Osteocyte (in vitro differentiated cells): ENCODE measurements around the gene MYCT1. TPM values are rescaled to one million over a fixed set of nuclear protein-coding genes. Genes with fewer than 3 reads are reported as not detected.

Experiments
- DNase-seq: peaks from one replicate; pipeline ENCODE4 v3.0.0; 2021; ENCODE audit warnings: mixed read lengths; ENCODE audit not compliant: unreplicated experiment; ENCODE audit errors: extremely low spot score
- H3K27ac Mint-ChIP-seq: one replicate; pipeline ENCODE4 v1.8.0; 2021; ENCODE audit warnings: mild to moderate bottlenecking, mixed read lengths; ENCODE audit not compliant: unreplicated experiment
- H3K27me3 Mint-ChIP-seq: one replicate; pipeline ENCODE4 v1.8.0; 2021; ENCODE audit warnings: mixed read lengths; ENCODE audit not compliant: unreplicated experiment
- H3K36me3 Mint-ChIP-seq: one replicate; pipeline ENCODE4 v1.8.0; 2021; ENCODE audit warnings: mixed read lengths; ENCODE audit not compliant: unreplicated experiment
- H3K4me1 Mint-ChIP-seq: one replicate; pipeline ENCODE4 v1.8.0; 2021; ENCODE audit warnings: mixed read lengths; ENCODE audit not compliant: unreplicated experiment
- H3K4me3 Mint-ChIP-seq: one replicate; pipeline ENCODE4 v1.8.0; 2021; ENCODE audit warnings: mild to moderate bottlenecking, moderate library complexity, mixed read lengths; ENCODE audit not compliant: unreplicated experiment
- H3K9me3 Mint-ChIP-seq: one replicate; pipeline ENCODE4 v1.8.0; 2021; ENCODE audit warnings: mixed read lengths; ENCODE audit not compliant: unreplicated experiment
- CTCF ChIP-seq: fragments of 200-600 bp; sonication (generic); IDR thresholded peaks from 2 replicates; pipeline ENCODE4 v1.5.0; 2021; ENCODE audit warnings: antibody characterized with exemption, mild to moderate bottlenecking, moderate library complexity
- long read RNA-seq: library from polyadenylated mRNA; unstranded; transcript quantifications from one replicate; pipeline ENCODE4 v2.0.0, GENCODE V29; 2021
- total RNA-seq: library from RNA; stranded (reverse); gene quantifications from 2 replicates; pipeline ENCODE4 v1.2.1, GENCODE V29; 2021

The MYCT1 gene
- total RNA-seq: not detected in 2 replicates
- long read RNA-seq: 0 reads

GRCh38 chr6:152697634-152698033 is at the start of gene MYCT1:
Gene MYCT1 (plus strand): TSS chr6:152697897. CDS start chr6:152697903, 6 bp downstream.
- DNase-seq: no peak
- H3K36me3 Mint-ChIP-seq: no peaks in the 10 kb centered on the region
- H3K4me3 Mint-ChIP-seq: no peak within 1 kb of the TSS
- H3K4me1 Mint-ChIP-seq: peaks cover 3% of the 10 kb centered on the region
- H3K27ac Mint-ChIP-seq: no peak within 1 kb of the TSS
- H3K9me3 Mint-ChIP-seq: no peaks in the 10 kb centered on the region
- TF ChIP-seq CTCF: no peak
- peaks cover 6% of the 10 kb centered on the region for H3K27me3 Mint-ChIP-seq

- TF ChIP-seq CTCF: no peak
- DNase-seq: no peak
- H3K27me3 Mint-ChIP-seq: peaks cover 37% of the 10 kb centered on the region
- no peaks in the 10 kb centered on the region for H3K9me3 Mint-ChIP-seq
- H3K4me3 Mint-ChIP-seq: no peak overlapping the region
- H3K36me3 Mint-ChIP-seq: no peaks in the 10 kb centered on the region
- no peaks in the 10 kb centered on the region for H3K4me1 Mint-ChIP-seq
- H3K27ac Mint-ChIP-seq: no peak overlapping the region
These were observed 49.6 kb upstream of the MYCT1 start for GRCh38 chr6:152648105-152648504.

GRCh38 chr6:152651986-152652385 is 45.7 kb upstream of the MYCT1 start:
- no peak for DNase-seq
- no peak for TF ChIP-seq CTCF
- Mint-ChIP-seq H3K27ac (no peak overlapping the region), H3K9me3 (no peaks in the 10 kb centered on the region), H3K4me1 (no peaks in the 10 kb centered on the region), H3K36me3 (no peaks in the 10 kb centered on the region), H3K27me3 (peaks cover 26% of the 10 kb centered on the region), H3K4me3 (no peak overlapping the region)

- no peak overlapping the region for H3K4me3 Mint-ChIP-seq
- no peak for DNase-seq
- no peak overlapping the region for H3K27ac Mint-ChIP-seq
- peaks cover 22% of the 10 kb centered on the region for H3K27me3 Mint-ChIP-seq
- no peaks in the 10 kb centered on the region for H3K36me3 Mint-ChIP-seq
- no peaks in the 10 kb centered on the region for H3K4me1 Mint-ChIP-seq
- no peak for TF ChIP-seq CTCF
- H3K9me3 Mint-ChIP-seq: no peaks in the 10 kb centered on the region
These were observed 35.9 kb upstream of the MYCT1 start for GRCh38 chr6:152661776-152662175.

GRCh38 chr6:152669895-152670294 is 27.8 kb upstream of the MYCT1 start:
- Mint-ChIP-seq H3K4me1 (no peaks in the 10 kb centered on the region), H3K36me3 (no peaks in the 10 kb centered on the region), H3K27me3 (peaks cover 13% of the 10 kb centered on the region), H3K4me3 (no peak overlapping the region), H3K9me3 (no peaks in the 10 kb centered on the region), H3K27ac (no peak overlapping the region)
- DNase-seq: no peak
- TF ChIP-seq CTCF: peak; percentile 59
